GM19455 (cell line): ENCODE results near the gene TPRG1L.

ENCODE experiments used
- ATAC-seq: cut with Tn5 transposase; IDR thresholded peaks from one replicate; pipeline ENCODE4 v1.9.1; 2021; ENCODE audit not compliant: unreplicated experiment

TPRG1L gene

DNA sequence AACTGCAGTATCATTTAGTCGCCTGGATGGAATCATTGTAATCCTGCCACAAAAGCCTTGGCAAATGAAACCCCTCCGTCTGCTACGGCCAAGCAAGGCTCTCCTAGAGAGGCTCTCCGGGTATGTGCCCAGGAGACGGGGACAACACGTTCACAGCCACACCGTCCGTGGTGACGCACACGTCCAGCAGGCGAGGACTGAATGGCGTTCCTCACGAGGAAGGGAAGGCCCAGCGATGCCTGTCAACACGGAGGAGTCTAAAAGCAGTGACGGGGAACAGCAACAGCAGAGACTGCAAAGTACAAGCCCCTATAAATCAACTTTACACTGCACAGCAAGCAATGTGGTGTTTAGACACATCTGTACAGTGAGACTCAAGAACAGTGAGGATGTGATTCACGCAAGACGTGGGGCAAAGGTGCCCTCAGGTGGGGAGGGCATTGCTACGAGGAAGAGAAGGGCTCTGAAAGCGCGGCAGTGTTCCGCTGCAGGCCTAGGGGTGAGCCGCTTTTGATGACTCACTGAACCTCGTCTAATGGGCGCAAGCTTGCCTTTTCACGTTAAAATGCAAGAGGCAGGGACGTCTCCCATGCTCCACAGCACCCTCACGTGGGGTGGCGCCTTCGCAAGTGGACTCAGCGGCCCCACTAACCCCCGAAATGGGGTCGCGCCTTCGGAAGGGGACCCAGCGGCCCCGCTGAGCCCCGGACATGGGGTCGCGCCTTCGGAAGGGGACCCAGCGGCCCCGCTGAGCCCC is 18.3 kb downstream of the TPRG1L start:
- no peak for ATAC-seq

- ATAC-seq, result no peak
Observed at GRCh38 chr1:3644273-3644672, 19.5 kb downstream of the TPRG1L start.

DNA sequence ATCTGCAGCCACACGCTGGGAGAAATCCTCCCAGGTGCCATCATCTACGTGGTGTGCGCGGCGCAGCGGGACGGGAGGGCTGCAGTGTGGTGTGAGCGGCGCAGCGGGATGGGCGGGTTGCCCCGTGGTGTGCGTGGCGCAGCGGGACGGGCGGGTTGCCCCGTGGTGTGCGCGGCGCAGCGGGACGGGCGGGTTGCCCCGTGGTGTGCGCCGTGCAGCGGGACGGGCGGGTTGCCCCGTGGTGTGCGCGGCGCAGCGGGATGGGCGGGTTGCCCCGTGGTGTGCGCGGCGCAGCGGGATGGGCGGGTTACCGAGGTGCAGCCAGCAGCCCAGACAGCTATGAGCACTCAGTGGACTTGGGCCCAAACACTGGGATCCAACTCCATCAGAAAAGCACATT is 20.4 kb downstream of the TPRG1L start:
- ATAC-seq, result no peak

- ATAC-seq, result no peak
Observed at GRCh38 chr1:3645666-3646355, 21.0 kb downstream of the TPRG1L start.

DNA sequence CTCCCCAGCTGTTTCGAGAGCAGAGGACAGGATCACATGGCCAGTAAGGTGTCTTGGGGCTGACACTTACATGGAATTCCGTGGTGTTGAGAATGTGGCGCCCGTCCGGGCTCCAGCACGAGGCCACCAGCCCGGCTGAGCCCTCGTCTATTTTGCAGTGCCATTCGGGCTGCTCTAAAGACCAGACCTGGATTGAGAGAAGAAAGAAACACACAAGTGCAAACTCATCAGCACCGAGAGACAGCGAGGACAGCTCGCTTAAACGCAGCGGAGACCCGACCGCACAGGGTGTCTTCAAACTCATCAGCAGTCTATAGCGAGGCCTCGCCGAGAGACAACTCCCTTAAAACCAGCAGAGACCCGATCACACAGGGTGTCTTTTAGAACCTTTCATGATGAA is 21.8 kb downstream of the TPRG1L start:
- no peak for ATAC-seq

DNA sequence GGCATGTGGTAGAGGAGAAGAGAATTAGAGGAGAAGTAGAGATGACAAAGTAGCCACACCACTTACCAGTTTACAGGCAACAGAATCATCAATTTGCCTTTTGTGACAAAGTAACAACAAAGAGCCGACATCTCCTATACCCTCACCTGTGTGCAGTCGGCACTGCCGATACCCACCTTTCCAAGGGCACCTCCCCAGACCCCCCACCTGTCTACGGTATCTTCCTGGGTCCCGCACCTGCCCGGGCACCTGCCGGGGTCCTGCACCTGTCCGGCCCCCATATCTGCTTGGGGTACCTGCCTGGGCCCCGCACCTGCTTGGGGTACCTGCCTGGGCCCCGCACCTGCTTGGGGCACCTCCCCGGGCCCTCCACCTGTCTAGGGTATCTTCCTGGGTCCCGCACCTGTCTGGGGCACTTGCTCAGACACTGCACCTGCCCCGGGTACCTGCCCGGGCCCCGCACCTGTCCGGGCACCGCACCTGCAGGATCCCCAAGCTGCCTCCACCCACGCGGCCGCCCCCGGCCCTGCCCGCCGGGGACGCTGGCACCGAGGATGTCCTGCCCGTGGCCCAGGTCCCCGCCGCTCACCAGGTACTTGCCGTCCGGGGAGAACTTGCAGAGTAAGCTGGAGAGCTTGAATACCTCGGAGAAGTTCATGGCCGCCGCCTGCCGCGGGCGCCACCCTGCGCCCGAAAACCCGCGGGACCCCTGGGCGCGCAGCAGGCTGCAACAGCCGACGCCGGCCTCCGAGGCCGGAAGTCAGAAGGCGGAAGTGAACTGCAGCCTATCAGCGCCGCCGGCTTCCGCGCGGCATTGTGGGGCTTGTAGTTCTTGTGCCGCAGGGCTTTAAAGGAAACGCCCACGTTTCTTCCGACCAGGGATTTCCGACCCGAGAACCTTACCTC is 24.8 kb downstream of the TPRG1L start, which contains the start of gene WRAP73:
Gene WRAP73 (minus strand): TSS at position 762 of the 906 bp plus-strand sequence. CDS start 104 bp downstream, at position 658.
- peak; percentile 66 for ATAC-seq

GRCh38 chr1:3650248-3651025 is 25.6 kb downstream of the TPRG1L start:
- ATAC-seq, result no peak

- no peak for ATAC-seq
Observed at GRCh38 chr1:3651026-3651929, 26.5 kb downstream of the TPRG1L start.

DNA sequence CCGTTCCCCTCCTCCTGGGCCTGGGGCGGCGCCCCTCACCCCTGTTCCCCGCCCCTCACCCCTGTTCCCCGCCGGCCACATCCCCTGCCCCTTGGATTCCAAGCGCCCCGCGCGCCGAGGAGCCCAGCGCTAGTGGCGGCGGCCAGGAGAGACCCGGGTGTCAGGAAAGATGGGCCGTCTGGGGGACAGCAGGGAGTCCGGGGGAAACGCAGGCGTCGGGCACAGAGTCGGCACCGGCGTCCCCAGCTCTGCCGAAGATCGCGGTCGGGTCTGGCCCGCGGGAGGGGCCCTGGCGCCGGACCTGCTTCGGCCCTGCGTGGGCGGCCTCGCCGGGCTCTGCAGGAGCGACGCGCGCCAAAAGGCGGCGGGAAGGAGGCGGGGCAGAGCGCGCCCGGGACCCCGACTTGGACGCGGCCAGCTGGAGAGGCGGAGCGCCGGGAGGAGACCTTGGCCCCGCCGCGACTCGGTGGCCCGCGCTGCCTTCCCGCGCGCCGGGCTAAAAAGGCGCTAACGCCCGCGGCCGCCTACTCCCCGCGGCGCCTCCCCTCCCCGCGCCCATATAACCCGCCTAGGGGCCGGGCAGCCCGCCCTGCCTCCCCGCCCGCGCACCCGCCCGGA is 27.2 kb downstream of the TPRG1L start, which contains the start of gene TP73:
Gene TP73 (plus strand): TSS at position 587 of the 618 bp plus-strand sequence. CDS start 29,850 bp downstream, outside the sequence.
- peak; percentile 34 for ATAC-seq

- ATAC-seq, result peak; percentile 6
Observed at GRCh38 chr1:3652548-3653285, 27.9 kb downstream of the TPRG1L start.

GRCh38 chr1:3653286-3653618 is 28.4 kb downstream of the TPRG1L start:
- no peak for ATAC-seq

DNA sequence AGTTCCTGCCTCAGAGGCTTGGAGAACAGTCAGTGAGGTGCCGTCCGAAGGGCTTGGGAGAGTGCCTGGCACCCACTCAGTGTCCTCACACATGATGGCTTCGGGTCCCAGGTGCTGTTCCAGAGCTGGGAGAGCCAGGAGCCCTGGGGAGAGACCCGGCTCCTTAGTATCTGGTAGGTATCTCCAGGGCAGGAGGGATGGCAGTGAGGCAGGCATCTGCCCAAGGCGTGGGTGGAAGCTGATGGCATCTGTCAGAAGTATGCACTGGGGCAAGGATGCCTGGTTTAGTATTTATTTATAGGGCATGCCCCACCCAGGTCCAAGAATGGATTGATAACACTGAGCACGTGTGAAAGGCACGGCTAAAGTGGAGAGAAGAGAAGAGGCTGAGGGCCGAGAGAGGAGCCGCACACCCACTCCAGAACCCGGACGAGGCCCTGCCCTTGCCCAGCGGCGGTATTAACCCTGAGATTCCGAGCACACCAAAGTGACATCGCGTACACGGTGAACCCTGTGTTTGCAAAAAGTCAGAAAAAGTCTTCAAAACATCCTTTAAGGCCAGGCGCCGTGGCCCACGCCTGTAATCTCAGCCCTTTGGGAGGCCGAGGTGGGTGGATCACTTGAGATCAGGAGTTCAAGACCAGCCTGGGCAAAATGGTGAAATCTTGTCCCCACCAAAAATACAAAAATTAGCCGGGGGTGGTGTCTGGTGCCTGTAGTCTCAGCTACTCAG is 29.9 kb downstream of the TPRG1L start:
- no peak for ATAC-seq

- ATAC-seq, result no peak
Observed at GRCh38 chr1:3656450-3657095, 31.8 kb downstream of the TPRG1L start.

- no peak for ATAC-seq
Observed at GRCh38 chr1:3657096-3657475, 32.3 kb downstream of the TPRG1L start.

DNA sequence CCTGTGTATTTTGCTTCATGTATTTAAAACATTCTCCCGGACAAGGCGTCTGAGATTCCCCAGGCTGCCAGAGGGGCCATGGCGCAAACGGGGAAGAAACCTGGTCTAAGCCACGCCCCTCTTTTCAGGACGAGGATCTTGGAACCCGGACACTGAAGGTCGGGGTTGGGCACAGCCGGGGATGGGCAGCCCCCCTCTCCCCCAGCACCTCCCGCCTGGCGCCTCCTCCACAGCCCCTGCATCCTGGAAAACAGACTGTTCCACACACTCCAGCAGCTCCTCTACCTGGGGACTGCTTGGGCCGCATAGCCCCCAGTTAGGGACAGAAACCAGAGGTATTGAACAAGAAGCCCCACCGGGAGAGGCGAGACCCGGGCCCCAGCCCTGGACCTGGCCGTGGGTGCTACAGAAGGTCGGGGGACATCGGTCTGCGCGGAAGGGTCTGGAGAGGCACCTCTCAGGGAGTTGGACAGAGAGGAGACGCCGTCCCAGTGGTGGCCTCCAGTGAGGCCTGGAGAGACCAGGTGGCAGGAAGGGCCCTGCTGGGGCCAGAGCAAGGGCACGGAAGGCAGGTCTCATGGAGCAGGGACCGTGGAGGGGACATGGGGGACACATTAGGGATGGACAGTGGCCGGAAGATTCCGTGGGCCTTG is 32.9 kb downstream of the TPRG1L start:
- ATAC-seq, result no peak

GRCh38 chr1:3658231-3658615 is 33.4 kb downstream of the TPRG1L start:
- ATAC-seq, result no peak

GRCh38 chr1:3659093-3659492 is 34.3 kb downstream of the TPRG1L start:
- no peak for ATAC-seq
